SU-DHL-6 (cell line): ENCODE results near the gene SEC16A.

Experiments
- EZH2phosphoT487 ChIP-seq: fragments of 200-600 bp; sonication (generic), shearing (Covaris generic); conservative IDR thresholded peaks from 2 replicates; pipeline ENCODE4 v1.6.1; 2018; ENCODE audit warnings: mild to moderate bottlenecking, antibody characterized with exemption, low read length, moderate library complexity, mixed read lengths
- TF ChIP-seq, protein P1 (sequence below): fragments of 200-600 bp; sonication (generic); IDR thresholded peaks from one replicate; pipeline ENCODE4 v1.5.1; 2017; ENCODE audit warnings: antibody characterized with exemption, mild to moderate bottlenecking, low read length, moderate library complexity; ENCODE audit not compliant: insufficient read depth, poor library complexity, severe bottlenecking

DNA sequence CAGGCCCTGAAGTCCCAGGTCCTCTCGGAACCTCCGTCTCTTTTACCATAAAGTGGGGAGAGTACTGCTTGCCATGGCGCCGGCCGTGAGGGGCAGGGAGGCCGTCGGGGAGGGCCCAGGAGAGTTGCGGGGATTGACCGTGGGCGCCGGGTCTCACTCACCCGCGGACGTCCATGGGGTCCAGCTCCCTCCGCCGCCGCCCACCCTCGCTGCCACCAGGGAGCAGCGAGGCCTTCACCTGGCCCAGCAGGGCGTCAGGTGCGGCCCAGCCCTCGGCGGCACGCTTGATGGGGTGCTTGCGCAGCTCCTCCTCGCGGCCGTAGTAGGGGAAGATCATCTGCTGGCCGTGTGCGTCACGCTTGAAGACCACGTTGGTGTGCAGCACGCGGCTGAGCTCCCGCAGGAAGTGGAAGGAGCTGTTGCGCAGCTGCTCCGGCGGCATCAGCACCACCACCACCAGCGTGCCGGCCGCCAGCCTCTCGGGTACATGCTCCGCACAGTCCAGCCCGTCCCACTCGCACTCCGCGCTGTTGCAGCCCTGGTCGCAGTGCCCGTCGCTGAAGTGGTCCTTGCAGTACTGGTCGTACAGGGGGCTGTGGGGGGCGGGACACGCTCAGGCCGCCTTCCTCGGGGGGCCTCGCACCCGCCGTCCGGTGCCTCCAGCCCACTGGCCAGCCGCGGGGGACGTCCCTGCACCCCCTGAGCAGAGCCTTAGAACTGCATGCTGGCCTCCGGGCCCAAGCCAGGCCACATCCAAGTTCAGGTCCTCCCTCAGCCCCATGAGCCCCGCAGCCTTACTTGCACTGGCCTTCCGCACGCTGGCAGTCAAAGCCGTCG is 21.9 kb upstream of the SEC16A start:
- TF ChIP-seq, protein P1, sequence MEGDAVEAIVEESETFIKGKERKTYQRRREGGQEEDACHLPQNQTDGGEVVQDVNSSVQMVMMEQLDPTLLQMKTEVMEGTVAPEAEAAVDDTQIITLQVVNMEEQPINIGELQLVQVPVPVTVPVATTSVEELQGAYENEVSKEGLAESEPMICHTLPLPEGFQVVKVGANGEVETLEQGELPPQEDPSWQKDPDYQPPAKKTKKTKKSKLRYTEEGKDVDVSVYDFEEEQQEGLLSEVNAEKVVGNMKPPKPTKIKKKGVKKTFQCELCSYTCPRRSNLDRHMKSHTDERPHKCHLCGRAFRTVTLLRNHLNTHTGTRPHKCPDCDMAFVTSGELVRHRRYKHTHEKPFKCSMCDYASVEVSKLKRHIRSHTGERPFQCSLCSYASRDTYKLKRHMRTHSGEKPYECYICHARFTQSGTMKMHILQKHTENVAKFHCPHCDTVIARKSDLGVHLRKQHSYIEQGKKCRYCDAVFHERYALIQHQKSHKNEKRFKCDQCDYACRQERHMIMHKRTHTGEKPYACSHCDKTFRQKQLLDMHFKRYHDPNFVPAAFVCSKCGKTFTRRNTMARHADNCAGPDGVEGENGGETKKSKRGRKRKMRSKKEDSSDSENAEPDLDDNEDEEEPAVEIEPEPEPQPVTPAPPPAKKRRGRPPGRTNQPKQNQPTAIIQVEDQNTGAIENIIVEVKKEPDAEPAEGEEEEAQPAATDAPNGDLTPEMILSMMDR, result no peak
- TF ChIP-seq EZH2phosphoT487, result no peak
